Spleen (tissue), 11 donors: ENCODE measurements around the gene CPAMD8. TPM values are rescaled to one million over a fixed set of nuclear protein-coding genes. Genes with fewer than 3 reads are reported as not detected.

ENCODE experiments used
- DNase-seq: peaks from one replicate; pipeline ENCODE4 v3.0.0-alpha.2; 2020
- H3K27ac ChIP-seq, 8 donors: fragments of 200-600 bp; sonication (generic) in 7 of 8; 1 replicate in 4 of 8; 2 replicates in 4 of 8; pipeline versions ENCODE4 v1.5.0 to v1.8.0; 2016 to 2021; ENCODE audit warnings: inconsistent platforms in 4 of 8, mild to moderate bottlenecking in 4 of 8, moderate library complexity in 1 of 8
- H3K27me3 ChIP-seq, 7 donors: fragments of 200-600 bp; sonication (generic) in 6 of 7; replicated peaks in 1 of 7; 1 replicate in 4 of 7; 2 replicates in 3 of 7; pipeline versions ENCODE4 v1.5.0 to v1.8.0; 2016 to 2021; ENCODE audit warnings: inconsistent platforms in 3 of 7, mild to moderate bottlenecking in 1 of 7
- H3K36me3 ChIP-seq, 6 donors: fragments of 200-600 bp; sonication (generic) in 5 of 6; 1 replicate in 4 of 6; 2 replicates in 2 of 6; pipeline versions ENCODE4 v1.5.0 to v1.8.0; 2016 to 2021; ENCODE audit warnings: inconsistent platforms in 2 of 6
- H3K4me1 ChIP-seq, 6 donors: fragments of 200-600 bp; sonication (generic) in 5 of 6; 1 replicate in 3 of 6; 2 replicates in 3 of 6; pipeline versions ENCODE4 v1.5.0 to v1.8.0; 2016 to 2021; ENCODE audit warnings: inconsistent platforms in 3 of 6
- H3K4me3 ChIP-seq, 8 donors: fragments of 200-600 bp; sonication (generic) in 7 of 8; 1 replicate in 4 of 8; 2 replicates in 4 of 8; pipeline versions ENCODE4 v1.5.0 to v1.8.0; 2016 to 2021; ENCODE audit warnings: inconsistent platforms in 4 of 8, mild to moderate bottlenecking in 4 of 8, moderate library complexity in 2 of 8
- H3K9me3 ChIP-seq, 8 donors: fragments of 200-600 bp; sonication (generic) in 7 of 8; 1 replicate in 4 of 8; 2 replicates in 4 of 8; pipeline versions ENCODE4 v1.5.0 to v1.8.0; 2016 to 2021; ENCODE audit warnings: inconsistent platforms in 4 of 8
- CTCF ChIP-seq, 11 experiments: fragments of 200-600 bp in 7 of 11; fragments of 450-650 bp in 4 of 11; sonication (generic) in 4 of 11; IDR thresholded peaks in 8 of 11; conservative IDR thresholded peaks in 3 of 11; 1 replicate in 7 of 11; 2 replicates in 4 of 11; pipeline versions ENCODE4 v1.4.0 to v1.8.0; 2016 to 2021; ENCODE audit warnings: antibody characterized with exemption in 11 of 11, inconsistent platforms in 4 of 11, mild to moderate bottlenecking in 1 of 11
- POLR2A ChIP-seq, 3 donors: fragments of 450-650 bp; IDR thresholded peaks; one replicate each; pipeline ENCODE4 v1.5.1; 2017; ENCODE audit warnings: antibody characterized with exemption in 3 of 3, mild to moderate bottlenecking in 1 of 3
- POLR2AphosphoS5 ChIP-seq, 3 donors: sonication (generic); formaldehyde crosslinking; IDR thresholded peaks; one replicate each; pipeline ENCODE4 v1.5.1; 2017; ENCODE audit warnings: antibody characterized with exemption in 3 of 3
- whole genome bisulfite sequencing, 5 donors: extraction: QIAGEN DNeasy Blood & Tissue Kit in 3 of 5; methylation state at CpG; one replicate each; pipeline versions ENCODE4 v1.1.5 to v1.1.7; 2013 to 2018; 5-methylcytosine and 5-hydroxymethylcytosine counted together
- intact Hi-C: fragments of 100-400 bp; cut with DNase I; formaldehyde crosslinking; loops from one replicate; pipeline ENCODE4 v1.15.0; 2023; ENCODE audit warnings: low total_unique reads
- polyA plus RNA-seq, 3 donors: library from polyadenylated mRNA; stranded (reverse); fragments of 200-250 nt; gene quantifications; one replicate each; pipeline ENCODE4 v1.2.1, GENCODE V29; 2013
- total RNA-seq, 7 donors: library from RNA; depleted of rRNA in 3 of 7; stranded (reverse); fragments of >200 nt in 3 of 7; fragmentation: NEBNext Ultra II Directional in 4 of 7; extraction: Animal tissue kit (Norgen Biotek cat#: 25700) in 4 of 7; gene quantifications; one replicate each; pipeline versions ENCODE4 v1.1.0 to v1.2.1, GENCODE V29; 2016 to 2021
- donor health status: healthy with polysubstance abuse.
- donor health status: DM: no; HTN: no; CAD: no; lungs with moderate emphysema.
- donor health status: DM: no; HTN: no; CAD: no.
- donor health status: Bipolar disorder and iron deficiency.
- donor health status: healthy.
- donor health status: DM: no; HTN: no; CAD: no.
- donor health status: DM: yes; HTN: yes; CAD: no.

CPAMD8 gene
- total and polyA plus RNA-seq, 10 donors: 2.1 to 18.7 (median 8.5) TPM

GRCh38 chr19:16897029-16897855, 129.4 kb downstream of the CPAMD8 start:
- WGBS, 5 donors: 2 to 3% (median 2%) methylated on average over 45 to 68 of the region's 68 CpGs
- TF ChIP-seq CTCF (IDR thresholded peaks at IDR 0.05 in 8 of 11, conservative IDR thresholded peaks at IDR 0.05 in 3 of 11) (no peak), POLR2AphosphoS5 (IDR thresholded peaks at IDR 0.05) (peak; percentile 56 to 80 (median 72))
- Histone ChIP-seq H3K4me1 (peaks cover 0 to 73% (median 52%) of the 10 kb centered on the region in 6 donors), H3K27me3 (peaks cover 0 to 56% (median 5%) of the 10 kb centered on the region in 7 donors), H3K4me3 (peak overlapping the region; percentile 48 to 80 (median 53)), H3K36me3 (no peaks in the 10 kb centered on the region), H3K9me3 (no peaks in the 10 kb centered on the region), H3K27ac (peak overlapping the region; percentile 42 to 89 (median 76))
- peak; percentile 95 for DNase-seq
- intact Hi-C loops: loop anchor here (10.0 kb wide), 1 partner anchor 62 kb away; no protein-coding TSS in a partner anchor

GRCh38 chr19:16896146-16897028, 130.2 kb downstream of the CPAMD8 start:
- H3K9me3 ChIP-seq: no peaks in the 10 kb centered on the region
- H3K36me3 ChIP-seq: no peaks in the 10 kb centered on the region
- WGBS, 5 donors: 3 to 7% (median 4%) methylated on average over 34 to 66 of the region's 66 CpGs
- H3K4me1 ChIP-seq: peaks cover 0 to 80% (median 55%) of the 10 kb centered on the region in 6 donors
- H3K27me3 ChIP-seq: peaks cover 0 to 56% (median 5%) of the 10 kb centered on the region in 7 donors
- intact Hi-C loops: loop anchor here (10.0 kb wide), 1 partner anchor 62 kb away; no protein-coding TSS in a partner anchor
- peak; percentile 86 for DNase-seq
- H3K4me3 ChIP-seq: peak overlapping the region; percentile 32 to 80 (median 47)
- peak overlapping the region; percentile 11 to 89 (median 80) for H3K27ac ChIP-seq
- TF ChIP-seq POLR2AphosphoS5 (IDR thresholded peaks at IDR 0.05): peak; percentile 51 to 68 (median 54)
- TF ChIP-seq POLR2A (IDR thresholded peaks at IDR 0.05): no peak
- TF ChIP-seq CTCF (IDR thresholded peaks at IDR 0.05 in 8 of 11, conservative IDR thresholded peaks at IDR 0.05 in 3 of 11): no peak

- TF ChIP-seq POLR2AphosphoS5 (IDR thresholded peaks at IDR 0.05) (peak in 2 of 3 donors; percentile 45 to 73), POLR2A (IDR thresholded peaks at IDR 0.05) (no peak)
- Histone ChIP-seq H3K36me3 (no peaks in the 10 kb centered on the region), H3K27ac (peak overlapping the region in 7 of 8 donors; percentile 71 to 89 (median 82)), H3K27me3 (peaks cover 0 to 56% (median 5%) of the 10 kb centered on the region in 7 donors), H3K9me3 (no peaks in the 10 kb centered on the region), H3K4me1 (peaks cover 0 to 80% (median 57%) of the 10 kb centered on the region in 6 donors), H3K4me3 (peak overlapping the region in 5 of 8 donors; percentile 39 to 80 (median 52))
- intact Hi-C loops: loop anchor here (10.0 kb wide), 1 partner anchor 61 kb away; no protein-coding TSS in a partner anchor
- WGBS, 5 donors: 50 to 67% (median 55%) methylated on average over 26 to 30 of the region's 30 CpGs
- no peak for DNase-seq
Measured at GRCh38 chr19:16895467-16896145, 131.0 kb downstream of the CPAMD8 start.

- intact Hi-C loops: loop anchor here (10.0 kb wide), 1 partner anchor 59 kb away; no protein-coding TSS in a partner anchor
- Histone ChIP-seq H3K27me3 (peaks cover 0 to 67% (median 5%) of the 10 kb centered on the region in 7 donors), H3K27ac (peak overlapping the region in 7 of 8 donors; percentile 30 to 73 (median 59)), H3K4me3 (peak overlapping the region in 1 of 8 donors; percentile 17), H3K9me3 (no peaks in the 10 kb centered on the region), H3K4me1 (peaks cover 4 to 80% (median 60%) of the 10 kb centered on the region in 6 donors), H3K36me3 (no peaks in the 10 kb centered on the region)
- WGBS, 5 donors: 42 to 63% (median 56%) methylated on average over 5 to 7 of the region's 7 CpGs
- TF ChIP-seq CTCF (IDR thresholded peaks at IDR 0.05 in 8 of 11, conservative IDR thresholded peaks at IDR 0.05 in 3 of 11): no peak
- no peak for TF ChIP-seq POLR2A (IDR thresholded peaks at IDR 0.05)
- TF ChIP-seq POLR2AphosphoS5 (IDR thresholded peaks at IDR 0.05): no peak
- DNase-seq: no peak
Measured at GRCh38 chr19:16894080-16894479, 132.5 kb downstream of the CPAMD8 start.
